Fibroblast of peridontal ligament (primary cell): ENCODE measurements around the gene SLA2.
A peak's percentile ranks its signal among the peaks of the same experiment; 100 is the strongest.
"Not testable (repeated sequence)": the region's sequence is repeated elsewhere in the genome, so short reads cannot be mapped to it uniquely, and the experiment has no call there.

ENCODE experiments used
- DNase-seq: peaks from one replicate; pipeline ENCODE4 v3.0.0-alpha.2; 2010; ENCODE audit errors: extremely low read depth

SLA2 gene

DNA sequence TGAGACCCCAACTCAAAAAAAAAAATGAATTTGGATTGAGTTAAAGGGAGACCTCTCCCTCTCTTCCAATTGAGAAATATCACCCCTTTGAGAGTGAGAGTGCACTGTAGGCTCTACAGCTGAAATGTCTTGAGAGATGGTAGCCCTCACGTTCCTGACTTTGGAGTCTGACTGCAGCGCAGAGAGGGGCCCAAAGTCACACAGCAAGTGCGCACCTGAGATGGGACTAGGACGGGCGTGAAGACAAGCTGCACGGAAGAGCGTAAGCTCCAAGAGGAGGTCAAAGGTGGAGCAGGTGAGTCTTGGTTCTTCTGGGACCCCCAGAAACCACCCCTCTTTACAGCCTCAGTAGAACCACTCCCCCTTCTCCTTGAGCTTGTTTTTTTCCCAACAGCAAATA, 643 bp downstream of the SLA2 start:
- no peak for DNase-seq

DNA sequence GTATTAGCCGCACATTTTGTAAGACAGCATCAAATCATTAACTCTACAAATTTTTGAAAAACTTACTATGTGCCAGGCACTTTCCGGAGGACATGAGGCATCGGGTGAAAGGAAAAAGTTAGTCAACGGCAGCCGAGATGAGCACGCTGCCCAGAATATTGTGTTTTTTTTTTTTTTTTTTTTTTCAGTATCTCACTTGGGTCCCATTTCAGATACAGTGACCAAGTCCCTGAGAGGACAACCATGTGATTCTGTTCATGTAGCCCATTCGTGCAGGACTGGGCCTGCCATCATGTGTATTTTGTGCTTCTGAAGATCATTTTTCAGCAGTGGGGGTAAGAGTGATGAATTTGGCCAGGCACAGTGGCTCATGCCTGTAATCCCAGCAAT, 1.3 kb downstream of the SLA2 start:
- DNase-seq = no peak

- no peak for DNase-seq
Observed at GRCh38 chr20:36644032-36644705, 1.8 kb downstream of the SLA2 start.

DNA sequence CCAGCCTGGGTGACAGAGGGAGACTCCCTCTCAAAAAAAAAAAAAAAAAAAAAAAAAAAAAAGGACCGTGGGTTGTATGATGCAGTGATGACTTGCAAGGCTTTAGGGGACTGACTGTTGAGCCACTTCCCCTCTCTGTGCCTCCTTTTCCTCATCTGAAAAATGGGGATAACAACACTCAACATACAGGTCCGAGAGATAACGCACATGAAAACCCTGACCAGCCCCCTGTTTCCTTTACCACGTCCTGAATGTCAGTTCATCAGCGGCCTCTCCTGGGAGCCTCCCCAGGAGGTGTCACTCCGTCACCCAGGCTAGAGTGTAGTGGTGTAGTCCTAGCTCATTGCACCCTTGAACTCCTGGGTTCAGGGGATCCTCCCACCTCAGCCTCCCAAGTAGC, 3.9 kb downstream of the SLA2 start:
- no peak for DNase-seq

GRCh38 chr20:36641506-36641843, 4.5 kb downstream of the SLA2 start:
- no peak for DNase-seq

GRCh38 chr20:36638876-36639400, 7.1 kb downstream of the SLA2 start:
- not testable (repeated sequence) for DNase-seq

- DNase-seq = no peak
Observed at GRCh38 chr20:36634342-36634741, 11.7 kb downstream of the SLA2 start.

DNA sequence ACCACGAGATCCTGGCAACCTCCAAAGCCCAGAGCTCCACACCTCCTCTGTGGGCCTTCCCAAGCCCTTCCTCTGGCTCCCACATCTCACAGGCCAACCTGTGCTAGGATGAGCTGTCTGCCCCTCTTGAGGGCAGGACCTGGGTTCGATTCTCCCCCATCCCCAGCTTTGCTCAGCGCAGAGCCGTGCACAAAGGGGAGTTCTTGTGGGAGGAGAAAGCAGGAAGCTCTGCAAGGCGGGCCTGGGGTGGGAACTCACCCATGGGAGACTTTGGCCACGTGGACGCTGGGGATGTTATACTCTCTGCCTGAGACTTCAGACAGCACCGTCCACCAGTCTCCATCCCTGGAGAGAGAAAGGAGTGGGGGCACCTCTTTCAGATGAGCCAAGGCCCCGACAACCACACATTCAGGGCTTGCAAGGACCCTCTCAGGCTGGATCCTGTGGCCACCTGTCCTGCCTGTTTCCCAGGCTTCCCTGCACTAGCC, 12.7 kb downstream of the SLA2 start:
- no peak for DNase-seq

DNA sequence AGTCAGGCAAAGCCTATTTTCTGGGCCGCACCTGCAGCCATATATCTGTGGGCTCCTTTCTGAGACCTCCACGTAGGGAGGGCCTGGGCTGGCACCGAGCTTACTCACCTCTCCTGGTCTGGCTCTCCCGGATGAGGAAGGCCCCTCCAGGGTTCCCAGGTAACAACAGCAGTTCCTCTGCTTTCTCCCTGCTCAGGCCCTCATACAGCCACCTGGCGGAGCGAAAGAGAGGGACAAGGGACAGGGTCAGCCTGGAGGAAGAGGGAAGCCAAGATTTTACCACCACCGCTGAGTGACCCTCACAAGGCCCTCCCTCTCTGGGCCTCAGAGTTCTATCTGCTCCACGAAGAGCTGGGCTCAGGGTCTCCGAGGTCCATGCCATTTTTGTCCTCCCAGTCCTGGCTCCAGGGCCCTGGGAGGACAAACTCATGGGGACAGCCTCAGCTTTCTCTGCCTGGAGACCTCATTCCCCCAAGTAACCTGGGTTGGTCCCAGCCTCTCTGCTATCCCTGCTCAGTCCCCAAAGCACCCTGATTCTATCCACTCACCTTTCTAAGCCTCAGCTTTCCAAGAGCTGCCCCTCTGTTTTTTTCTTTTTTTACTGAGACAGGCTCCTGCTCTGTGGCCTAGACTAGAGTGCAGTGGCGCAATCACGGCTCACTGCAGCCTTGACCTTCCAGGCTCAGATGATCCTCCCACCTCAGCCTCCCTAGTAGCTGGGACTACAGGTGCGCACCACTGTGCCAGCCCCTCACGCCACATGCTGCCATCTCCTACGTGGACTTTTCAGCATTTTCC, 13.3 kb downstream of the SLA2 start:
- no peak for DNase-seq

DNA sequence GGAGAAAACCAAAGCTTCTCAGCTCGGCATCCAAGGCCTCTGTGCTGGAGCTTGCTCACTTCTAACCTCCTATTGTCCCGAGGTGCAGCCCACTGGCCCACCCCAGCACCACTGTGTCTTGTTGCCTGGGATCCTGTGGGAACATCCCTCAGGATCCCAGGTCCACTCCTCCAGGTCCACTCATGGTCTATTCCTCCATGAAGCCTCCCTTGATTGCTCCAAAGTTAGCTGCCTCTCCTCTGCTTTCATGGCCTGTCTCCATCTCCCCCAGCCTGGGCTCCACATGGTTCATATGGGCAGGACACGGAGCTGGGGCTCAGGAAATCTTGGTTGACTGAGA, 13.9 kb downstream of the SLA2 start:
- no peak for DNase-seq

GRCh38 chr20:36631646-36632045, 14.3 kb downstream of the SLA2 start:
- no peak for DNase-seq

DNA sequence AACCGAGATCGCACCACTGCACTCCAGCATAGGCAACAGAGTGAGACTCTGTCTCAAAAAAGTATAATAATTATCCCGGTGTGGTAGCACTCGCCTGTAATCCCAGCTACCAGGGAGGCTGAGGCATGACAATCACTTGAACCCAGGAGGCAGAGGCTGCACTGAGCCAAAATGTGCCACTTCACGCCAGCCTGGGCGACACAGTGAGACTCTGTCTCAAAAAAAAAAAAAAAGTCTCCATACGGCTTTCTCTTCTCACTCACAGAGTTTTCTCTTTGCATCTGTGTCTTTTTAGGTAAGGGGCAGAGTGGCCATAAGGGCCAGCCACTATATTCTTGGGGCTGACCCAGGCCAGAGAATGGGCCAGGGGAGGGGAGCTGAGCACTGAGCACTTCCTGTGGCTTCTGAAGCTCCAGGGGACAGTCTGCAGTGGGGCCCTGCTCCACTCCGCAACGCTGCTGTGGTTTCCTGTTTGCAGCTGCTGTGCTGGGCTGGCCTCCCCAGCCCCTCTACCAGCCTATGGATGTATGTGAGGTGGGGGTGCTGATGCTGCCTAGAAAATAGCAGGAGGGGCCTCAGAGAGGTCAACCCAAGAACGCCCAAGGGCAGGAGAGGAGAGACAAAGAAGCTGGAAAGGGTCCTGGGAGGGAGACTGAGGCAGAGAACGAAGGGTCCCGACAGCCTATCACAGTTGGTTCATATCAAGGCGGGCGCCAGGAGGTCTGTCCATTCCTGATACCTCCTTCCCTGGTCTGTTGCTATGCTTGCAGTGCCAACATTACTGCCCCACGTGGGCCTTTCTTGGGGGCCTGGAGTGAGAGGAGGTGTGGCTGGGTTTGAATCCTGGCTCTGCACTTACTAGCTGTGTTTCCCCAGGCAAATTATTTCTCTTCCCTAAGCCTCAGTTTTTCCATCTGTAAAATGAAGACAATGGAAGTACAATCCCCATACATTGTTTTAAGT, 16.0 kb downstream of the SLA2 start:
- no peak for DNase-seq

- DNase-seq = peak; percentile 2
Observed at GRCh38 chr20:36628076-36628475, 17.9 kb downstream of the SLA2 start.

DNA sequence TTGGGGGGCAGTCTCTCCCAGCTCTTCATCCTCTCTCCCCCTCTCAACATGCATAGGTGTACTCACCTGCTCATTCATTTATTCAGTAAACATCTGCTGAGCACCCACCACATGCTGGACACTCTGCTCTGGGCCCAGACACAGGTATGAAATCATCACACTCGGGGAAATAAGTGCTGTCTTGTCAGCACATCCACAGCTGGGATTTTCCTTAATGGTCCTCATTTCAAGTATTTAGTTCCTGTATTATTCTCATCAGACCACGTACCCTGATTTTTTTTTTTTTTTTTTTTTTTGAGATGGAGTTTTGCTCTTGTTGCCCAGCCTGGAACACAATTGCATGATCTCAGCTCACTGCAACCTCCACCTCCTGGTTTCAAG, 21.1 kb downstream of the SLA2 start:
- DNase-seq = no peak

DNA sequence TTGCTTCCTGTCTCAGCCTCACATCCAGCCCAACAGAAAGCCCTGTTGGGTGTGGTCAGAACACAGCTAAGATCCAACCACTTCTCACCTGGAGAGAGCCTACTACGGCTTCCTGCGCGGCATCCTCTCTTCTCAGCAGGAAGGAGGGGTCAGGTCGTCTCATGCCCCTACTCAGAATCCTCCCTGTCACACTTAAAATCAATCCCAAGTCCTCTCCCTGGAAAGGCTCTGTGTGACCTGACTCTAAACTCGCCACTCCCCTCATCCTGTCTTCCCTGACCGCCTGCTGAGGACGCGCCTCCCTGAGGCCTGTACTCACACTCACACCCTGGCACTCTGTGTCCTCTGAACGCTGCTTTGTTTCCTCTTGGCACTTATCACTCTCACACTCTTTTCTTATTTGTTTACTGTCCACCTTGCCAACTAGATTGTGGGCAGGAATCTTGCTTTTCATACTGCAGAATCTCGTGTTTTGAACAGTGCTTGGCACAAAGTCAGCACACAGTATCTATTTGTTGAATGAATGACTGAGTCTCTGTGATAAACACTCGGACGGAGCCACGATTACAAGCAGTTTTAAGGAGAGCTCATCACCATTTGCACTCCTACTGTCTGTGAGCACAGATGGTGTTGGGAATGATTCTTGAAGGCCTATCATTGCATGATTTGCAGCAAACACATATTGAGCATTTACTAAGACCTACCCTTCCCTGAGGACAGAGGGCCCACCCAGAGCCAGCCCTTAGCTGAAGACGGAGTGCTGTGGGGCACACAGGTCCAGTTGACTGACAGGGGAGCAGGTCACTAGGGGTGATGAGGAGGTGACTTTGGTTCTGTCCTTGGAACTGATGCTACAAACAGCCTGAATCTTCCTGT, 21.7 kb downstream of the SLA2 start:
- no peak for DNase-seq

- DNase-seq = no peak
Observed at GRCh38 chr20:36623444-36623843, 22.6 kb downstream of the SLA2 start.

- DNase-seq = no peak
Observed at GRCh38 chr20:36620917-36621316, 25.1 kb downstream of the SLA2 start.

GRCh38 chr20:36614781-36615557, 31.0 kb downstream of the SLA2 start:
- DNase-seq = no peak

- DNase-seq = no peak
Observed at GRCh38 chr20:36613974-36614373, 32.0 kb downstream of the SLA2 start.

DNA sequence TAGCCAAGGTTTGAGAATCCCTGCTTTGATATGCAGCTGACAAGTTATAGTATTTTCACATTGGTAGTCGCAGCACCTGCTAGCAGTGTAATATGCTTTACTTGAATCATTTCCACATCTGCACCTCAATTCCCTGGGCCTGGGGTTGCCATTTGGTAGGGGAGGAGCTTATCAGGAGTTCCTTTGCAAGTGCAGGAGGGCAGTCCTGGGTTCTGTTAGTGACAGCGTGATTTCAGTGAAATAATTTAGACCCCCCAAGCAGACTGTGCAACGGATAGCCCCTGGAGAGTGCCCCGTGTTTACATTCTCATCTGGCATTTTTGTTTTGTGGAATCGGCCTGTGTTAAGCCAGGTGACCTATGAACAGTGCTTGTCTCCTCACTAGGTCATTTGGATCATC, 34.4 kb downstream of the SLA2 start:
- no peak for DNase-seq

DNA sequence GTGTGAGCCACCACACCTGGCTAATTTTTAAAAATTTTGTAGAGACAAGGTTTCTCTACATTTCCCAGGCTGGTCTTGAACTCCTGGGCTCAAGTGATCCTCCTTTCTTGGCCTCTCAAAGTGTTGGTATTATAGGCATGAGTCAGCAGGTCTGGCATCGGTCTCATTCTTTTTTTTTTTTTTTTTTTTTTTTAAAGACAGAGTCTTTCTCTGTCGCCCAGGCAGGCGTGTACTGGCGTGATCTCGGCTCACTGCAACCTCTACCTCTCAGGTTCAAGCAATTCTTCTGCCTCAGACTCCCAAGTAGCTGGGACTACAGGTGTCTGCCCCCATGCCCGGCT, 37.6 kb downstream of the SLA2 start:
- not testable (repeated sequence) for DNase-seq
